Activated CD4-positive, alpha-beta T cell treated with anti-CD3 and anti-CD28 coated beads, Interleukin-2, amount 10 ng/mL, durations not matched to agents 24 days and 14 days (primary cell): ENCODE results near the gene AMZ1. TPM values are rescaled to one million over a fixed set of nuclear protein-coding genes. Genes with fewer than 3 reads are reported as not detected.
A peak's percentile ranks its signal among the peaks of the same experiment; 100 is the strongest.

Experiments used
- DNase-seq: peaks from one replicate; pipeline ENCODE4 v3.0.0; 2022
- H3K27ac Mint-ChIP-seq: one replicate; pipeline ENCODE4 v1.8.0; 2022; ENCODE audit warnings: mild to moderate bottlenecking, mixed read lengths
- H3K27me3 Mint-ChIP-seq: one replicate; pipeline ENCODE4 v1.8.0; 2022; ENCODE audit warnings: mixed read lengths
- H3K36me3 Mint-ChIP-seq: one replicate; pipeline ENCODE4 v1.8.0; 2022; ENCODE audit warnings: low read depth, mild to moderate bottlenecking, mixed read lengths
- H3K4me1 Mint-ChIP-seq: one replicate; pipeline ENCODE4 v1.8.0; 2021; ENCODE audit warnings: mixed read lengths
- H3K4me3 Mint-ChIP-seq: one replicate; pipeline ENCODE4 v1.8.0; 2022; ENCODE audit warnings: mild to moderate bottlenecking, moderate library complexity, mixed read lengths
- H3K9me3 Mint-ChIP-seq: one replicate; pipeline ENCODE4 v1.8.0; 2021; ENCODE audit warnings: mixed read lengths
- intact Hi-C: fragments of 100-400 bp; cut with micrococcal nuclease; formaldehyde crosslinking; loops from one replicate; pipeline ENCODE4 v1.15.1; 2023
- total RNA-seq: library from RNA; stranded (reverse); gene quantifications from 2 replicates; pipeline ENCODE4 v1.2.3, GENCODE V29; 2022

Gene AMZ1
- total RNA-seq, 1 donor from 2014 or later, result not detected

GRCh38 chr7:2753148-2753547, 65.1 kb downstream of the AMZ1 start:
- H3K27ac Mint-ChIP-seq, result no peak overlapping the region
- H3K36me3 Mint-ChIP-seq, result peaks cover 24% of the 10 kb centered on the region
- H3K9me3 Mint-ChIP-seq, result no peaks in the 10 kb centered on the region
- H3K4me1 Mint-ChIP-seq, result peaks cover 19% of the 10 kb centered on the region
- no peak for DNase-seq
- no peak overlapping the region for H3K4me3 Mint-ChIP-seq
- H3K27me3 Mint-ChIP-seq, result no peaks in the 10 kb centered on the region
- intact Hi-C loops, result no loop called here

- Mint-ChIP-seq H3K4me3 (no peak overlapping the region), H3K36me3 (peaks cover 26% of the 10 kb centered on the region), H3K4me1 (peaks cover 25% of the 10 kb centered on the region), H3K27ac (no peak overlapping the region), H3K9me3 (no peaks in the 10 kb centered on the region), H3K27me3 (no peaks in the 10 kb centered on the region)
- intact Hi-C loops, result no loop called here
- no peak for DNase-seq
Measured at GRCh38 chr7:2754086-2754485, 66.1 kb downstream of the AMZ1 start.

- intact Hi-C loops, result no loop called here
Measured at GRCh38 chr7:2754912-2755311, 66.9 kb downstream of the AMZ1 start.

GRCh38 chr7:2755531-2755930, 67.5 kb downstream of the AMZ1 start:
- Mint-ChIP-seq H3K4me3 (no peak overlapping the region), H3K4me1 (peaks cover 38% of the 10 kb centered on the region), H3K27me3 (no peaks in the 10 kb centered on the region), H3K36me3 (peaks cover 27% of the 10 kb centered on the region), H3K27ac (no peak overlapping the region), H3K9me3 (no peaks in the 10 kb centered on the region)
- DNase-seq, result no peak
- intact Hi-C loops, result no loop called here

More at GRCh38 chr7:2754912-2755311, 66.9 kb downstream of the AMZ1 start:
- H3K9me3 Mint-ChIP-seq, result no peaks in the 10 kb centered on the region
- DNase-seq, result no peak
- H3K4me3 Mint-ChIP-seq, result no peak overlapping the region
- peaks cover 26% of the 10 kb centered on the region for H3K36me3 Mint-ChIP-seq
- no peaks in the 10 kb centered on the region for H3K27me3 Mint-ChIP-seq
- H3K4me1 Mint-ChIP-seq, result peaks cover 33% of the 10 kb centered on the region
- no peak overlapping the region for H3K27ac Mint-ChIP-seq

GRCh38 chr7:2757361-2757903, 69.4 kb downstream of the AMZ1 start:
- Mint-ChIP-seq H3K9me3 (no peaks in the 10 kb centered on the region), H3K27ac (peak overlapping the region; percentile 95), H3K4me1 (peaks cover 43% of the 10 kb centered on the region), H3K36me3 (peaks cover 28% of the 10 kb centered on the region), H3K4me3 (peak overlapping the region; percentile 56), H3K27me3 (no peaks in the 10 kb centered on the region)
- intact Hi-C loops, result no loop called here
- no peak for DNase-seq

- Mint-ChIP-seq H3K4me3 (peak overlapping the region; percentile 56), H3K36me3 (peaks cover 28% of the 10 kb centered on the region), H3K4me1 (peaks cover 41% of the 10 kb centered on the region), H3K27me3 (no peaks in the 10 kb centered on the region), H3K9me3 (no peaks in the 10 kb centered on the region), H3K27ac (peak overlapping the region; percentile 95)
- DNase-seq, result peak; percentile 90
- intact Hi-C loops, result loop anchor here (1.0 to 2.0 kb wide), 5 partner anchors 15 to 105 kb away; partner anchors contain the start of gene GNA12
Measured at GRCh38 chr7:2757904-2758672, 70.1 kb downstream of the AMZ1 start.

- peak overlapping the region; percentile 95 for H3K27ac Mint-ChIP-seq
- H3K4me1 Mint-ChIP-seq, result peaks cover 41% of the 10 kb centered on the region
- no peaks in the 10 kb centered on the region for H3K27me3 Mint-ChIP-seq
- peaks cover 28% of the 10 kb centered on the region for H3K36me3 Mint-ChIP-seq
- no peak for DNase-seq
- peak overlapping the region; percentile 56 for H3K4me3 Mint-ChIP-seq
- no peaks in the 10 kb centered on the region for H3K9me3 Mint-ChIP-seq
- intact Hi-C loops, result loop anchor here (1.0 to 2.0 kb wide), 5 partner anchors 14 to 104 kb away; partner anchors contain the start of gene GNA12
Measured at GRCh38 chr7:2758673-2759616, 70.9 kb downstream of the AMZ1 start.

- Mint-ChIP-seq H3K9me3 (no peaks in the 10 kb centered on the region), H3K4me1 (peaks cover 41% of the 10 kb centered on the region), H3K36me3 (peaks cover 23% of the 10 kb centered on the region), H3K27ac (peak overlapping the region; percentile 86), H3K4me3 (peak overlapping the region; percentile 25), H3K27me3 (no peaks in the 10 kb centered on the region)
- DNase-seq, result no peak
- intact Hi-C loops, result loop anchor here (2.0 kb wide), 2 partner anchors 39 to 85 kb away; partner anchors contain the start of gene GNA12
Measured at GRCh38 chr7:2759736-2760097, 71.7 kb downstream of the AMZ1 start.

GRCh38 chr7:2760098-2760889, 72.3 kb downstream of the AMZ1 start:
- Mint-ChIP-seq H3K4me1 (peaks cover 41% of the 10 kb centered on the region), H3K36me3 (peaks cover 17% of the 10 kb centered on the region), H3K9me3 (no peaks in the 10 kb centered on the region), H3K27me3 (no peaks in the 10 kb centered on the region), H3K4me3 (no peak overlapping the region), H3K27ac (peak overlapping the region; percentile 73)
- no peak for DNase-seq
- intact Hi-C loops, result no loop called here

GRCh38 chr7:2761131-2761624, 73.2 kb downstream of the AMZ1 start:
- Mint-ChIP-seq H3K27ac (no peak overlapping the region), H3K27me3 (no peaks in the 10 kb centered on the region), H3K36me3 (peaks cover 11% of the 10 kb centered on the region), H3K4me1 (peaks cover 44% of the 10 kb centered on the region), H3K4me3 (no peak overlapping the region), H3K9me3 (no peaks in the 10 kb centered on the region)
- intact Hi-C loops, result no loop called here
- no peak for DNase-seq

- H3K4me1 Mint-ChIP-seq, result peaks cover 38% of the 10 kb centered on the region
- H3K9me3 Mint-ChIP-seq, result no peaks in the 10 kb centered on the region
- H3K4me3 Mint-ChIP-seq, result no peak overlapping the region
- H3K27me3 Mint-ChIP-seq, result no peaks in the 10 kb centered on the region
- no peak for DNase-seq
- H3K27ac Mint-ChIP-seq, result no peak overlapping the region
- peaks cover 5% of the 10 kb centered on the region for H3K36me3 Mint-ChIP-seq
- intact Hi-C loops, result no loop called here
Measured at GRCh38 chr7:2761801-2762497, 73.9 kb downstream of the AMZ1 start.

- peaks cover 3% of the 10 kb centered on the region for H3K36me3 Mint-ChIP-seq
- H3K4me1 Mint-ChIP-seq, result peaks cover 24% of the 10 kb centered on the region
- no peaks in the 10 kb centered on the region for H3K9me3 Mint-ChIP-seq
- no peak overlapping the region for H3K27ac Mint-ChIP-seq
- DNase-seq, result no peak
- H3K4me3 Mint-ChIP-seq, result no peak overlapping the region
- no peaks in the 10 kb centered on the region for H3K27me3 Mint-ChIP-seq
- intact Hi-C loops, result no loop called here
Measured at GRCh38 chr7:2763597-2763996, 75.6 kb downstream of the AMZ1 start.
